IMR-90 (cell line): ENCODE results near the gene SMYD4.

Experiments used
- FOS ChIP-seq: fragments of 150-350 bp; IDR thresholded peaks from 2 replicates; pipeline ENCODE4 v1.6.1; 2016; ENCODE audit warnings: low read depth, low read length
- RCOR1 ChIP-seq: IDR thresholded peaks from 2 replicates; pipeline ENCODE4 v1.6.1; 2012; ENCODE audit warnings: mild to moderate bottlenecking, low read length, improper control_type of control experiment; ENCODE audit not compliant: insufficient replicate concordance
- RFX5 ChIP-seq: IDR thresholded peaks from 2 replicates; pipeline ENCODE4 v1.8.0; 2012; ENCODE audit warnings: low read depth, mild to moderate bottlenecking, low read length, moderate library complexity
- TF ChIP-seq, protein P1 (sequence below): fragments of 150-350 bp; IDR thresholded peaks from 2 replicates; pipeline ENCODE4 v1.6.1; 2017; ENCODE audit warnings: mild to moderate bottlenecking, antibody characterized with exemption, low read length, low read depth
- TF ChIP-seq, protein P2 (sequence below): fragments of 150-350 bp; IDR thresholded peaks from 2 replicates; pipeline ENCODE4 v1.6.1; 2016; ENCODE audit warnings: low read depth, mild to moderate bottlenecking, low read length, moderate library complexity, borderline replicate concordance

DNA sequence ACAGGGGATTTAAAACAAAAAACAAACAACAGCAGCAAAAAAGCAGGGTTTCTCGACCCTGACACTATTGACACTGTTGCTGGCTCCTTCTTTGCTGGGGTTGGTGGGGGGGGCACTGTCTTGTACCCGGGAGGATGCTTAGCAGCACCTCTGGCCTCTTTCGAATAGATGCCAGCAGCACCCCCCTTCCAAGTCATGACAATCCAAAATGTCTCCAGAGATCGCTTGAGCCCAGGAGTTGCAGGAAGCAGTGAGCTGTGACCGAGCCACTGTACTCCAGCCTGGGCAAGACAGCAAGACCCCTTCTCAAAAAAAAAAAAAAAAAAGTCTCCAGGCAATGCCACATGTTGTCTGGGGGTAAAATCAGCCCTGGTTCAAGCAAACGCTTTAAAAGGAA is 47.5 kb downstream of the SMYD4 start:
- TF ChIP-seq, protein P1, sequence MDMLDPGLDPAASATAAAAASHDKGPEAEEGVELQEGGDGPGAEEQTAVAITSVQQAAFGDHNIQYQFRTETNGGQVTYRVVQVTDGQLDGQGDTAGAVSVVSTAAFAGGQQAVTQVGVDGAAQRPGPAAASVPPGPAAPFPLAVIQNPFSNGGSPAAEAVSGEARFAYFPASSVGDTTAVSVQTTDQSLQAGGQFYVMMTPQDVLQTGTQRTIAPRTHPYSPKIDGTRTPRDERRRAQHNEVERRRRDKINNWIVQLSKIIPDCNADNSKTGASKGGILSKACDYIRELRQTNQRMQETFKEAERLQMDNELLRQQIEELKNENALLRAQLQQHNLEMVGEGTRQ = no peak
- TF ChIP-seq RFX5 (no peak), FOS (no peak), RCOR1 (no peak)
- TF ChIP-seq, protein P2, sequence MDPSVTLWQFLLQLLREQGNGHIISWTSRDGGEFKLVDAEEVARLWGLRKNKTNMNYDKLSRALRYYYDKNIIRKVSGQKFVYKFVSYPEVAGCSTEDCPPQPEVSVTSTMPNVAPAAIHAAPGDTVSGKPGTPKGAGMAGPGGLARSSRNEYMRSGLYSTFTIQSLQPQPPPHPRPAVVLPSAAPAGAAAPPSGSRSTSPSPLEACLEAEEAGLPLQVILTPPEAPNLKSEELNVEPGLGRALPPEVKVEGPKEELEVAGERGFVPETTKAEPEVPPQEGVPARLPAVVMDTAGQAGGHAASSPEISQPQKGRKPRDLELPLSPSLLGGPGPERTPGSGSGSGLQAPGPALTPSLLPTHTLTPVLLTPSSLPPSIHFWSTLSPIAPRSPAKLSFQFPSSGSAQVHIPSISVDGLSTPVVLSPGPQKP = no peak
